ENCODE measurements around the gene USP11.

GRCh38 chrX:47191331-47191730 lies 41.5 kb upstream of the USP11 start:
- TF ChIP-seq POLR2AphosphoS5 (IDR thresholded peaks at IDR 0.05; ENCODE audit: borderline replicate concordance, low read depth, low read length) (0 out of 2 replicates have a peak, but pooled peaks have one; percentile 33), EZH2 (IDR thresholded peaks at IDR 0.05) (no peak)

Measured in SK-N-MC (cell line).